Panc1 (cell line): ENCODE data around the gene LOXL4.

Experiments
- TF ChIP-seq, protein P1 (sequence below): fragments of 450-650 bp; IDR thresholded peaks from 2 replicates; pipeline ENCODE4 v1.5.1; 2017; ENCODE audit warnings: mild to moderate bottlenecking
- TF ChIP-seq, protein P2 (sequence below), 2 experiments: IDR thresholded peaks; 2 replicates each; pipeline ENCODE4 v1.6.1; 2011 to 2012; ENCODE audit warnings: low read depth in 2 of 2, control low read depth in 1 of 2, low read length in 1 of 2, mild to moderate bottlenecking in 1 of 2, moderate library complexity in 1 of 2; ENCODE audit not compliant: insufficient read depth in 1 of 2

DNA sequence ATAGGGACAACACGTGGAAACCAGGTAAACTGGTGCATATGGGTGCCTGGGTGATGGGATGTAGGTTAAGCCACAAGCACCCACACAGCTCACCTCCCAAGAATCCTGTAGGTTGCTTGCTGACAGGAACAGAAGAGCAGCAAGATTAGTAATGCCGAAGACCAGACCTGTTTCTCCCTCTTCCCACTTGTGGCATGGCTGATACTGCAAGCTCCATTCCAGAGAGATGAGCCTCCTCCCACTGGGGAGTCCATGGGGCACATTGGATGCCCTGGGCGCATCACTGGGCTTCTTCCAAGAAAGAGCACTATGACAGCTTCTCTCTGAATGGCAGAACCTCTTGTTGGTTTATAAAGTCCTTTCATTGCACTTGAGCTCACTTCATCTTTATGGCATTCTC, 44.4 kb upstream of the LOXL4 start:
- TF ChIP-seq, protein P1, sequence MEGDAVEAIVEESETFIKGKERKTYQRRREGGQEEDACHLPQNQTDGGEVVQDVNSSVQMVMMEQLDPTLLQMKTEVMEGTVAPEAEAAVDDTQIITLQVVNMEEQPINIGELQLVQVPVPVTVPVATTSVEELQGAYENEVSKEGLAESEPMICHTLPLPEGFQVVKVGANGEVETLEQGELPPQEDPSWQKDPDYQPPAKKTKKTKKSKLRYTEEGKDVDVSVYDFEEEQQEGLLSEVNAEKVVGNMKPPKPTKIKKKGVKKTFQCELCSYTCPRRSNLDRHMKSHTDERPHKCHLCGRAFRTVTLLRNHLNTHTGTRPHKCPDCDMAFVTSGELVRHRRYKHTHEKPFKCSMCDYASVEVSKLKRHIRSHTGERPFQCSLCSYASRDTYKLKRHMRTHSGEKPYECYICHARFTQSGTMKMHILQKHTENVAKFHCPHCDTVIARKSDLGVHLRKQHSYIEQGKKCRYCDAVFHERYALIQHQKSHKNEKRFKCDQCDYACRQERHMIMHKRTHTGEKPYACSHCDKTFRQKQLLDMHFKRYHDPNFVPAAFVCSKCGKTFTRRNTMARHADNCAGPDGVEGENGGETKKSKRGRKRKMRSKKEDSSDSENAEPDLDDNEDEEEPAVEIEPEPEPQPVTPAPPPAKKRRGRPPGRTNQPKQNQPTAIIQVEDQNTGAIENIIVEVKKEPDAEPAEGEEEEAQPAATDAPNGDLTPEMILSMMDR, result no peak
- TF ChIP-seq, protein P2, sequence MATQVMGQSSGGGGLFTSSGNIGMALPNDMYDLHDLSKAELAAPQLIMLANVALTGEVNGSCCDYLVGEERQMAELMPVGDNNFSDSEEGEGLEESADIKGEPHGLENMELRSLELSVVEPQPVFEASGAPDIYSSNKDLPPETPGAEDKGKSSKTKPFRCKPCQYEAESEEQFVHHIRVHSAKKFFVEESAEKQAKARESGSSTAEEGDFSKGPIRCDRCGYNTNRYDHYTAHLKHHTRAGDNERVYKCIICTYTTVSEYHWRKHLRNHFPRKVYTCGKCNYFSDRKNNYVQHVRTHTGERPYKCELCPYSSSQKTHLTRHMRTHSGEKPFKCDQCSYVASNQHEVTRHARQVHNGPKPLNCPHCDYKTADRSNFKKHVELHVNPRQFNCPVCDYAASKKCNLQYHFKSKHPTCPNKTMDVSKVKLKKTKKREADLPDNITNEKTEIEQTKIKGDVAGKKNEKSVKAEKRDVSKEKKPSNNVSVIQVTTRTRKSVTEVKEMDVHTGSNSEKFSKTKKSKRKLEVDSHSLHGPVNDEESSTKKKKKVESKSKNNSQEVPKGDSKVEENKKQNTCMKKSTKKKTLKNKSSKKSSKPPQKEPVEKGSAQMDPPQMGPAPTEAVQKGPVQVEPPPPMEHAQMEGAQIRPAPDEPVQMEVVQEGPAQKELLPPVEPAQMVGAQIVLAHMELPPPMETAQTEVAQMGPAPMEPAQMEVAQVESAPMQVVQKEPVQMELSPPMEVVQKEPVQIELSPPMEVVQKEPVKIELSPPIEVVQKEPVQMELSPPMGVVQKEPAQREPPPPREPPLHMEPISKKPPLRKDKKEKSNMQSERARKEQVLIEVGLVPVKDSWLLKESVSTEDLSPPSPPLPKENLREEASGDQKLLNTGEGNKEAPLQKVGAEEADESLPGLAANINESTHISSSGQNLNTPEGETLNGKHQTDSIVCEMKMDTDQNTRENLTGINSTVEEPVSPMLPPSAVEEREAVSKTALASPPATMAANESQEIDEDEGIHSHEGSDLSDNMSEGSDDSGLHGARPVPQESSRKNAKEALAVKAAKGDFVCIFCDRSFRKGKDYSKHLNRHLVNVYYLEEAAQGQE (IDR thresholded peaks at IDR 0.05; ENCODE audit: insufficient read depth in 1 of 2, low read depth in 2 of 2, low read length in 1 of 2), result no peak
